HepG2 (cell line): ENCODE data around the gene P2RX5. TPM values are rescaled to one million over a fixed set of nuclear protein-coding genes. Genes with fewer than 3 reads are reported as not detected.

ENCODE experiments used
- BRCA1 ChIP-seq: sonication (generic); formaldehyde crosslinking; IDR thresholded peaks from 2 replicates; pipeline ENCODE4 v1.4.0; 2020; ENCODE audit warnings: missing genetic modification reagents
- DDIT3 ChIP-seq: sonication (generic); formaldehyde crosslinking; IDR thresholded peaks from 2 replicates; pipeline ENCODE4 v1.4.0; 2020; ENCODE audit warnings: mild to moderate bottlenecking, missing genetic modification reagents
- FOXO4 ChIP-seq: sonication (generic); formaldehyde crosslinking; conservative IDR thresholded peaks from 2 replicates; pipeline ENCODE4 v1.8.1; 2023; ENCODE audit warnings: missing genetic modification reagents
- GTF2F1 ChIP-seq: fragments of 150-350 bp; IDR thresholded peaks from 2 replicates; pipeline ENCODE4 v1.6.1; 2014; ENCODE audit warnings: low read length
- HOXA5 ChIP-seq: sonication (generic); formaldehyde crosslinking; IDR thresholded peaks from 2 replicates; pipeline ENCODE4 v1.4.0; 2020; ENCODE audit warnings: missing genetic modification reagents
- IKZF4 ChIP-seq: sonication (generic); formaldehyde crosslinking; IDR thresholded peaks from 2 replicates; pipeline ENCODE4 v1.5.1; 2020; ENCODE audit warnings: borderline replicate concordance, mild to moderate bottlenecking, low read depth, missing genetic modification reagents; ENCODE audit errors: not compliant biosample characterization
- KAT8 ChIP-seq: IDR thresholded peaks from 2 replicates; pipeline ENCODE4 v1.6.1; 2016; ENCODE audit warnings: missing genetic modification reagents, missing compliant biosample characterization
- KDM4B ChIP-seq: sonication (generic); formaldehyde crosslinking; IDR thresholded peaks from 2 replicates; pipeline ENCODE4 v1.4.0; 2020; ENCODE audit warnings: missing genetic modification reagents
- KDM5A ChIP-seq: fragments of 200-600 bp; sonication (generic); IDR thresholded peaks from 2 replicates; pipeline ENCODE4 v1.7.0; 2018; ENCODE audit warnings: antibody characterized with exemption, mild to moderate bottlenecking, low read length, borderline replicate concordance
- KLF6 ChIP-seq: IDR thresholded peaks from 2 replicates; pipeline ENCODE4 v1.8.0; 2016; ENCODE audit warnings: missing biosample characterization, missing genetic modification reagents
- NR2F2 ChIP-seq: IDR thresholded peaks from 2 replicates; pipeline ENCODE4 v1.6.1; 2012; ENCODE audit warnings: low read depth, inconsistent platforms, borderline replicate concordance
- POLR2AphosphoS5 ChIP-seq: IDR thresholded peaks from 2 replicates; pipeline ENCODE4 v1.6.1; 2012; ENCODE audit warnings: low read depth, low read length
- REPIN1 ChIP-seq: sonication (generic); formaldehyde crosslinking; IDR thresholded peaks from 2 replicates; pipeline ENCODE4 v1.8.0; 2022; ENCODE audit warnings: missing genetic modification reagents, low read depth, mild to moderate bottlenecking, borderline replicate concordance
- RFXANK ChIP-seq: IDR thresholded peaks from 2 replicates; pipeline ENCODE4 v1.6.1; 2016
- SRSF9 ChIP-seq: fragments of 200-400 bp; formaldehyde crosslinking; IDR thresholded peaks from 2 replicates; pipeline ENCODE4 v1.6.1; 2018; ENCODE audit warnings: borderline replicate concordance, mild to moderate bottlenecking, low read depth, low read length; ENCODE audit not compliant: insufficient read depth, poor library complexity, severe bottlenecking
- TBX2 ChIP-seq: sonication (generic); formaldehyde crosslinking; IDR thresholded peaks from 2 replicates; pipeline ENCODE4 v1.5.0; 2020; ENCODE audit warnings: missing genetic modification reagents, mild to moderate bottlenecking, borderline replicate concordance
- TEAD3 ChIP-seq: optimal IDR thresholded peaks from 2 replicates; pipeline ENCODE3; 2016; ENCODE audit warnings: borderline replicate concordance
- TERF1 ChIP-seq: sonication (generic); formaldehyde crosslinking; IDR thresholded peaks from 2 replicates; pipeline ENCODE4 v1.8.0; 2022; ENCODE audit warnings: mild to moderate bottlenecking, missing genetic modification reagents, moderate library complexity
- U2AF1 ChIP-seq: fragments of 200-400 bp; formaldehyde crosslinking; optimal IDR thresholded peaks from 2 replicates; pipeline ENCODE3; 2017; ENCODE audit warnings: mild to moderate bottlenecking, low read depth, low read length
- ZFP36 ChIP-seq: fragments of 150-350 bp; IDR thresholded peaks from 2 replicates; pipeline ENCODE4 v1.6.1; 2018; ENCODE audit warnings: borderline replicate concordance, low read length, low read depth; ENCODE audit not compliant: partially characterized antibody
- ZFP62 ChIP-seq: sonication (generic); formaldehyde crosslinking; IDR thresholded peaks from 2 replicates; pipeline ENCODE4 v1.4.0; 2020; ENCODE audit warnings: missing genetic modification reagents
- ZNF224 ChIP-seq: sonication (generic); formaldehyde crosslinking; IDR thresholded peaks from 2 replicates; pipeline ENCODE4 v1.5.0; 2020; ENCODE audit warnings: mild to moderate bottlenecking, missing genetic modification reagents
- ZNF331 ChIP-seq: sonication (generic); formaldehyde crosslinking; IDR thresholded peaks from 2 replicates; pipeline ENCODE4 v1.4.0; 2020; ENCODE audit warnings: missing genetic modification reagents
- ZNF350 ChIP-seq: sonication (generic); formaldehyde crosslinking; IDR thresholded peaks from 2 replicates; pipeline ENCODE4 v1.4.0; 2020; ENCODE audit warnings: mild to moderate bottlenecking, low read depth, missing genetic modification reagents, borderline replicate concordance
- ZNF547 ChIP-seq: sonication (generic); formaldehyde crosslinking; IDR thresholded peaks from 2 replicates; pipeline ENCODE4 v1.5.1; 2020; ENCODE audit warnings: mild to moderate bottlenecking, missing genetic modification reagents
- ZNF770 ChIP-seq: sonication (generic); formaldehyde crosslinking; IDR thresholded peaks from 2 replicates; pipeline ENCODE4 v1.5.0; 2020; ENCODE audit warnings: mild to moderate bottlenecking, missing genetic modification reagents
- ZNF883 ChIP-seq: sonication (generic); formaldehyde crosslinking; IDR thresholded peaks from 2 replicates; pipeline ENCODE4 v1.5.1; 2020; ENCODE audit warnings: mild to moderate bottlenecking, missing genetic modification reagents; ENCODE audit errors: not compliant biosample characterization
- polyA plus RNA-seq, 8 experiments: library from polyadenylated mRNA; depleted of rRNA in 3 of 8; stranded (reverse) in 7 of 8; unstranded in 1 of 8; fragments of >200 nt; fragmentation: Illumina TruSeq in 4 of 8; extraction: Trizol in 4 of 8; gene quantifications; 2 replicates each; pipeline versions ENCODE4 v1.2.1 to v1.2.3, GENCODE V29; 2011 to 2016; ENCODE audit warnings: low read depth in 4 of 8, missing spikeins in 1 of 8, mixed read lengths in 1 of 8; ENCODE audit not compliant: insufficient read depth in 1 of 8
- total RNA-seq, 5 experiments: library from RNA; depleted of rRNA; stranded (reverse); fragments of >200 nt; fragmentation: Illumina TruSeq; extraction: Trizol; gene quantifications; 2 replicates each; pipeline ENCODE4 v1.2.3, GENCODE V29; 2016; ENCODE audit warnings: low read depth in 1 of 5

The P2RX5 gene
- total and polyA plus RNA-seq, 2 of the 13 experiments (the other 11 are each of a cell fraction or from before 2014, with no cell fraction given): 0.95 to 1.7 TPM

- peak; percentile 44; the same call in 1 of the 2 replicates for TF ChIP-seq TBX2 (CRISPR knock-in tag)
- TF ChIP-seq TEAD3 (CRISPR knock-in tag): peak; percentile 21
- no peak for TF ChIP-seq IKZF4 (CRISPR knock-in tag)
- TF ChIP-seq ZNF547: 0 out of 2 replicates have a peak, but pooled peaks have one; percentile 38
- no peak for TF ChIP-seq U2AF1
- TF ChIP-seq ZNF770: 0 out of 2 replicates have a peak, but pooled peaks have one; percentile 11
- no peak for TF ChIP-seq RFXANK (CRISPR knock-in tag)
- peak; percentile 40 for TF ChIP-seq ZNF883 (CRISPR knock-in tag)
- TF ChIP-seq BRCA1: no peak
- TF ChIP-seq REPIN1 (CRISPR knock-in tag): 0 out of 2 replicates have a peak, but pooled peaks have one; percentile 2
- no peak for TF ChIP-seq ZFP36
- TF ChIP-seq POLR2AphosphoS5: 0 out of 2 replicates have a peak, but pooled peaks have one; percentile 3
- no peak for TF ChIP-seq HOXA5
- 0 out of 2 replicates have a peak, but pooled peaks have one; percentile 60 for TF ChIP-seq ZNF224 (CRISPR knock-in tag)
- TF ChIP-seq KDM5A: no peak
- no peak for TF ChIP-seq KLF6 (CRISPR knock-in tag)
- no peak for TF ChIP-seq ZNF350 (CRISPR knock-in tag)
- TF ChIP-seq KDM4B (CRISPR knock-in tag): no peak
- TF ChIP-seq FOXO4: no peak
- no peak for TF ChIP-seq SRSF9
- TF ChIP-seq ZFP62 (CRISPR knock-in tag): no peak
- TF ChIP-seq DDIT3 (CRISPR knock-in tag): no peak
- no peak for TF ChIP-seq GTF2F1
- peak; percentile 37; the same call in 1 of the 2 replicates for TF ChIP-seq ZNF331
- no peak for TF ChIP-seq KAT8 (CRISPR knock-in tag)
- TF ChIP-seq TERF1 (CRISPR knock-in tag): no peak
- 0 out of 2 replicates have a peak, but pooled peaks have one; percentile 32 for TF ChIP-seq NR2F2
Measured at GRCh38 chr17:3635474-3636153, 60.3 kb downstream of the P2RX5 start (continued).
